H9 (cell line): ENCODE data around the gene TRIM32. TPM values are rescaled to one million over a fixed set of nuclear protein-coding genes. Genes with fewer than 3 reads are reported as not detected.

Experiments used
- DNase-seq: peaks from one replicate; pipeline ENCODE4 v3.0.0-alpha.2; 2017
- H2AFZ ChIP-seq: one replicate; pipeline ENCODE4 v1.6.1; 2013; ENCODE audit warnings: mild to moderate bottlenecking, low read length, control low read depth, moderate library complexity
- H2AK5ac ChIP-seq: 2 replicates; pipeline ENCODE4 v1.6.1; 2013; ENCODE audit warnings: low read length, control low read depth, mixed read lengths; ENCODE audit not compliant: insufficient read length
- H2BK120ac ChIP-seq: one replicate; pipeline ENCODE4 v1.6.1; 2013; ENCODE audit warnings: low read depth, mild to moderate bottlenecking, low read length, control low read depth, inconsistent platforms; ENCODE audit not compliant: poor library complexity, severe bottlenecking
- H2BK12ac ChIP-seq: 2 replicates; pipeline ENCODE4 v1.6.1; 2013; ENCODE audit warnings: low read length, control low read depth, mixed read lengths, low read depth; ENCODE audit not compliant: insufficient read length
- H2BK15ac ChIP-seq: 2 replicates; pipeline ENCODE4 v1.6.1; 2013; ENCODE audit warnings: low read depth, low read length, control low read depth
- H2BK20ac ChIP-seq: one replicate; pipeline ENCODE4 v1.6.1; 2013; ENCODE audit warnings: low read depth, mild to moderate bottlenecking, low read length, control low read depth, inconsistent platforms; ENCODE audit not compliant: poor library complexity, severe bottlenecking
- H2BK5ac ChIP-seq: 2 replicates; pipeline ENCODE4 v1.6.1; 2013; ENCODE audit warnings: low read length, control low read depth, mixed read lengths; ENCODE audit not compliant: insufficient read length
- H3K14ac ChIP-seq: 2 replicates; pipeline ENCODE4 v1.6.1; 2013; ENCODE audit warnings: low read length, control low read depth; ENCODE audit not compliant: insufficient read depth
- H3K18ac ChIP-seq: 2 replicates; pipeline ENCODE4 v1.6.1; 2013; ENCODE audit warnings: low read depth, mild to moderate bottlenecking, mixed read lengths, low read length, control low read depth; ENCODE audit not compliant: insufficient read length
- H3K23ac ChIP-seq: 2 replicates; pipeline ENCODE4 v1.6.1; 2013; ENCODE audit warnings: low read length, control low read depth, mixed read lengths, low read depth; ENCODE audit not compliant: insufficient read length
- H3K23me2 ChIP-seq: 2 replicates; pipeline ENCODE4 v1.6.1; 2013; ENCODE audit warnings: low read depth, mild to moderate bottlenecking, mixed read lengths, low read length, control low read depth; ENCODE audit not compliant: insufficient read length, poor library complexity, severe bottlenecking
- H3K27ac ChIP-seq: 2 replicates; pipeline ENCODE4 v1.5.1; 2013; ENCODE audit warnings: low read length, control low read depth, mixed read lengths, low read depth; ENCODE audit not compliant: insufficient read length
- H3K27me3 ChIP-seq: 2 replicates; pipeline ENCODE4 v1.6.1; 2013; ENCODE audit warnings: low read length, control low read depth, inconsistent platforms; ENCODE audit not compliant: insufficient read depth
- H3K4ac ChIP-seq: 2 replicates; pipeline ENCODE4 v1.6.1; 2013; ENCODE audit warnings: low read depth, mild to moderate bottlenecking, control low read depth, inconsistent platforms, low read length, moderate library complexity
- H3K4me1 ChIP-seq: 2 replicates; pipeline ENCODE4 v1.6.1; 2013; ENCODE audit warnings: low read length, control low read depth, inconsistent platforms; ENCODE audit not compliant: insufficient read depth
- H3K4me2 ChIP-seq: 2 replicates; pipeline ENCODE4 v1.6.1; 2013; ENCODE audit warnings: low read length, control low read depth, mixed read lengths; ENCODE audit not compliant: insufficient read length, insufficient read depth
- H3K56ac ChIP-seq: 2 replicates; pipeline ENCODE4 v1.6.1; 2013; ENCODE audit warnings: low read depth, mild to moderate bottlenecking, mixed read lengths, low read length, control low read depth; ENCODE audit not compliant: insufficient read length
- H3K79me1 ChIP-seq: 2 replicates; pipeline ENCODE4 v1.6.1; 2013; ENCODE audit warnings: low read depth, mild to moderate bottlenecking, moderate library complexity, low read length, control low read depth, inconsistent platforms; ENCODE audit not compliant: insufficient read depth, poor library complexity, severe bottlenecking
- H3K79me2 ChIP-seq: 2 replicates; pipeline ENCODE4 v1.6.1; 2013; ENCODE audit warnings: low read length, control low read depth, inconsistent platforms; ENCODE audit not compliant: insufficient read depth
- H3K9ac ChIP-seq: 2 replicates; pipeline ENCODE4 v1.6.1; 2013; ENCODE audit warnings: low read length, control low read depth, mixed read lengths; ENCODE audit not compliant: insufficient read length; ENCODE audit errors: extremely low read depth
- H3K9me3 ChIP-seq: one replicate; pipeline ENCODE4 v1.6.1; 2013; ENCODE audit warnings: low read depth, low read length, inconsistent platforms; ENCODE audit not compliant: control insufficient read depth
- H3T11ph ChIP-seq: one replicate; pipeline ENCODE4 v1.6.1; 2013; ENCODE audit warnings: mild to moderate bottlenecking, low read length, control low read depth, inconsistent platforms
- H4K20me1 ChIP-seq: one replicate; pipeline ENCODE4 v1.6.1; 2013; ENCODE audit not compliant: control insufficient read depth, insufficient read length, insufficient read depth
- H4K5ac ChIP-seq: 2 replicates; pipeline ENCODE4 v1.6.1; 2013; ENCODE audit warnings: low read depth, mild to moderate bottlenecking, mixed read lengths, low read length, control low read depth; ENCODE audit not compliant: insufficient read length
- H4K8ac ChIP-seq: replicated peaks from 2 replicates; pipeline ENCODE4 v1.6.1; 2013; ENCODE audit warnings: low read length, control low read depth, mixed read lengths, low read depth; ENCODE audit not compliant: insufficient read length
- H4K91ac ChIP-seq: 2 replicates; pipeline ENCODE4 v1.6.1; 2013; ENCODE audit warnings: low read depth, mild to moderate bottlenecking, moderate library complexity, mixed read lengths, low read length, control low read depth; ENCODE audit not compliant: insufficient read length
- H3K27ac Mint-ChIP-seq, 3 experiments: 2 replicates in 2 of 3; 3 replicates in 1 of 3; pipeline ENCODE4 v1.8.0; 2020 to 2021; ENCODE audit warnings: mixed read lengths in 3 of 3, mild to moderate bottlenecking in 1 of 3, moderate library complexity in 1 of 3
- H3K27me3 Mint-ChIP-seq: 2 replicates; pipeline ENCODE4 v1.8.0; 2021; ENCODE audit warnings: low read depth, mild to moderate bottlenecking, moderate library complexity, mixed read lengths
- H3K36me3 Mint-ChIP-seq, 3 experiments: 2 replicates in 2 of 3; 3 replicates in 1 of 3; pipeline ENCODE4 v1.8.0; 2020 to 2021; ENCODE audit warnings: low read depth in 3 of 3, mixed read lengths in 3 of 3; ENCODE audit not compliant: insufficient read depth in 1 of 3
- H3K4me1 Mint-ChIP-seq, 2 experiments: 2 replicates each; pipeline ENCODE4 v1.8.0; 2020; ENCODE audit warnings: mixed read lengths in 2 of 2
- H3K4me3 Mint-ChIP-seq, 2 experiments: 2 replicates in 1 of 2; 3 replicates in 1 of 2; pipeline ENCODE4 v1.8.0; 2020 to 2021; ENCODE audit warnings: mild to moderate bottlenecking in 2 of 2, mixed read lengths in 2 of 2, moderate library complexity in 1 of 2
- H3K9me3 Mint-ChIP-seq, 2 experiments: 2 replicates in 1 of 2; 3 replicates in 1 of 2; pipeline ENCODE4 v1.8.0; 2020; ENCODE audit warnings: mild to moderate bottlenecking in 2 of 2, mixed read lengths in 2 of 2, moderate library complexity in 1 of 2
- CTCF ChIP-seq: fragments of 200-600 bp; sonication (generic); conservative IDR thresholded peaks from 3 replicates; pipeline ENCODE4 v1.8.0; 2021; ENCODE audit warnings: antibody characterized with exemption, mild to moderate bottlenecking
- WGBS: extraction: QIAGEN DNeasy Blood & Tissue Kit; methylation state at CpG from one replicate; pipeline ENCODE4 v1.1.7; 2013; ENCODE audit warnings: missing lambda C conversion rate, low lambda C conversion rate, mixed read lengths; ENCODE audit not compliant: insufficient read length; ENCODE audit errors: extremely low coverage; 5-methylcytosine and 5-hydroxymethylcytosine counted together
- total RNA-seq: library from RNA; stranded (reverse); gene quantifications from 2 replicates; pipeline ENCODE4 v1.2.1, GENCODE V29; 2021

TRIM32 gene
- total RNA-seq, 1 experiment from 2014 or later = 12.9 TPM

- Histone ChIP-seq H2BK5ac (no peak overlapping the region), H3K27ac (no peak overlapping the region), H3K4me1 (peaks cover 11% of the 10 kb centered on the region), H3K4me2 (no peak overlapping the region), H2BK20ac (no peak overlapping the region), H3K23ac (no peak overlapping the region), H3K23me2 (no peaks in the 10 kb centered on the region), H2BK120ac (no peak overlapping the region), H3K56ac (no peak overlapping the region), H2BK15ac (no peak overlapping the region), H2AFZ (no peak overlapping the region), H3K9ac (no peak overlapping the region), H4K5ac (no peak overlapping the region), H3K9me3 (no peaks in the 10 kb centered on the region), H3K79me1 (no peaks in the 10 kb centered on the region), H3K4ac (no peak overlapping the region), H2AK5ac (no peak overlapping the region), H3K79me2 (no peaks in the 10 kb centered on the region), H4K91ac (no peak overlapping the region), H4K8ac (no peak overlapping the region), H4K20me1 (no peaks in the 10 kb centered on the region), H3T11ph (no peak overlapping the region), H3K14ac (no peak overlapping the region), H3K18ac (no peak overlapping the region), H2BK12ac (no peak overlapping the region), H3K27me3 (no peaks in the 10 kb centered on the region)
- Mint-ChIP-seq H3K27me3 (no peaks in the 10 kb centered on the region), H3K27ac (no peak overlapping the region), H3K9me3 (no peaks in the 10 kb centered on the region), H3K4me3 (no peak overlapping the region), H3K4me1 (peaks cover 29 to 36% of the 10 kb centered on the region in 2 experiments), H3K36me3 (peaks cover 0 to 4% (median 0%) of the 10 kb centered on the region in 3 experiments; a peak in 2 of 7 replicates)
- WGBS = no CpG with 5 or more reads among the region's 1 CpG
- DNase-seq = no peak
- TF ChIP-seq CTCF = no peak
These were observed 28.6 kb downstream of the TRIM32 start for GRCh38 chr9:116715751-116716150.
